OCI-M2 (cell line): ENCODE data around the gene ADAMTS14.

Experiments used
- DNase-seq: peaks from one replicate; lab custom pipeline; 2025; ENCODE audit not compliant: unreplicated experiment; lab: John Stamatoyannopoulos, UW

The ADAMTS14 gene

DNA sequence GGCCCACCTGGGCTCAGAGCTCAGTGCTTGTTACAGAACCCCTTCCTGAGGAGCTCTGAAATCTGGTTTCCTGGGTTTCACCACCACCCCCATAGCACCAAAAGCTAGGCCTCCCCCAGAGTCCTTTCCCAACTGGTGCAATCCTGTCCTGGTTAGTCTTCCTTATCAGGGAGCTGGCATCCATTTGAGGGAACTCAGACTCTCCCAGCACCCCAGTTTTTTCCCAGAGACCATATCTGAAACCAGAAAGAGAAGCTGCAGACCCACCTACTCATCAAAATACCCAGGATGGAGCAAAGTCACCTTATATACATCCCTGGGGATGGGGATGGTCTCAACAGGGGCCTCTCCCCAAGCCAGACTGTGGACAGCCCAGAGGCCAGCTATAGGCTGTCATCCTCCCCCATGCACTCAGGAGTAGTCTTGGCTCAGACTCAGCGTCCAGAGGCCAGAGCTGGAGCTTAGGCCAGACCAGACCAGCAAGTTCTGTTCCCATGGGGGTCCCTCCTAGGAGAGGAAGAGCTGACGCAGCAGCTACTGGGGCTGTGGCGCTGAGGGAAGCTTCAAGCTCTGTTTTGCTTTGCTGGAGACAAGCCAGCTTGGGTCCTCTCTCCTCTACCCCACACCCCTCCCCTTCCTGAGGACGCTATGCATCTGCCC is 109.9 kb downstream of the ADAMTS14 start:
- no peak for DNase-seq

DNA sequence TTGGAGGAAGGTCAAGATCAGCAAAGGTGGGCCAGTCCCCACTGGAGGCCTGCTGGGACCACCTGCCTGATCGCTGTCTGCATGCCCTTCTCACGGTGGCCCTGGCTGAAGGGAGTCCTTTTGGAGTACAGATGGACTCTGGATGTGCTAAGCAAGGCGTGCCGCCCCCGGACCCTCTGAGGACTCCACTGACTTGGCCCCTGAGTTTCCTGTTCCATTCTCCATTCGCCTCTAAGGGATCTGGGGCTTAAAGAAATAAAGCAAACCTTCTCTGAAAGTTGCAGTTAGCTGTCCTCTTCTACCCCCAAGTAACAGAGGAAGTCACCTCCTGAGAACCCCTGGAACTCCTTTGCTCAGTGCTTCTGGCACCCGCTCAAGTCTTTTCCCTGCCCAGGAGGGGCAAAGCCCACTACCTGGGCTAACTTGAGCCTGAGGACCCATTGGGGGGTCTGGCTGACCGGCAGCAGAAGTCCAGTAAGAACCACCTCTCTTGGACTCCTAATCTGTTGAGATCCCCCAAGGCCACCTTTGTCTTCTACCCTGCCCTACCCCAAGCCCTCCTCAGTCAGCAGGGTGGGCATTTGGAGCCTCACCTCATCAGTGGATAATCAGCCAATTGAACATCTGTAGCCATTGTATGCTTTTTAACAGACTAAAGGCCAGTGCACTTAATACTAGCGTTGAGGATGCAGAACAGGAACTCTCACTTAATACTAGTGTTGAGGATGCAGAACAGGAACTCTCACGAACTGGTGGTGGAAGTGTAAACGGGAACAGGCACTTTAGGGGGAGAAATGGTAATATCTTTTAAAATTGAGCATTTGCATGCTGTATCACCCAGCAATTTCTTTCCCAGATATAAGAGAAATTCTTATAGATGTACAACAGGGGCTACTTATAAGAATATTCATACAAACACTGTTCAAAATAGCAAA is 110.7 kb downstream of the ADAMTS14 start:
- no peak for DNase-seq

DNA sequence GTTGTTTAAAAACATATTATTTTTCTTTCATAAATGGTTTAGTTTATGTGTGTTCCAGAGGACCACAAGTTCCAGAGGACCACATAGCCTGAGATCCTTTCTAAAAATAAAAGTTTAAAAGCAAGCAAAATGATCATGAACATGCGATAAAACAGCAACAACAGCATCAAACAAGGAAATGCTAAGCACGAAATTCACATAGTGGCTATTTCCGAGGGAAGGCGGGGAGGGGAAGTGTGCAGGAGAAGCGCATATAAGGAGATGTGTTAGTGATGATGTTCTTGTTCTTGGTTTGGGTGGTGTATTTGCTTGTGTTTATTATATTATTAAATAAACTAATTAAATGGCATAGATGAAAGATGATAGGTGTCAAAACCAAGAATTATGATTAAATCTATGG is 111.7 kb downstream of the ADAMTS14 start:
- DNase-seq, result no peak

DNA sequence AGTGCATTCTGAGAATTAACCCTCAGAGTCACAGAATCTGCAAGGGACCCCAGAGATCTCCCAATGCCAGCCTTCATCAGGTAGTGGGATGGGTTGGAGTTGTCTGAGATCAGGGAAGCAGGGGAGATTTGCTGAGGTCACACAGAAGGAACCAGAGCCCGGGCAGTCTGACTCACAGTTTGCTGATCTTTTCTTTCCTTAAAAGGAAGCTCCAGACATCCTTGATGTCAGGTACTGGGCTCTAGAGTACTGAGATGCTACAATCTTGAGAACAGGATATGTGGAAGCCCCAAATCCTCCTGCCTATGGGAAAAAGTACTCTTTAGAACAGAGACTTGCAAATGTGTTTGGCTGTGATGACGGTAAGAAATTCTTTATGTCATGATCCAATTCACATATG is 112.2 kb downstream of the ADAMTS14 start:
- DNase-seq, result no peak

DNA sequence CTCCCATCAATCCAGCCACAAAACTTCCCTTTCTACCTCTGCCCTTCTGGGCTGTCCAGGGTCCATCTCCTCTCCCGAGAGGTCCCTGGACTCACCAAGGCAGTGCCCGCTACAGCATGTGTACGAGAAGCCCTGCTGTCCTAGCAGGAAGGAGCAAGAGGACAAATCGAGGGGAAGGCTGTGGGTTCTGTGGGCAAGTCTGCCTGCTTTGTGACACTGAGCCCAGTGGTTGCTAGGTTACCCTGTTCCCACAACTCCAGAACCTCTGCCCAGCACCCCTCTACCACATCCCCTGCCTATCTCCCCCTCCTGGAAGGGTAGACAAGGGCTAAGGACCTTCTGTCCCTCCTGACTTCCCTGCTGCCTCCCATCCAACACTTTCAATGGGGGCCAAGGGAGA is 112.9 kb downstream of the ADAMTS14 start, which contains the start of gene TBATA:
Gene TBATA, minus strand, starts transcription at position 188 of the 400 bp plus-strand sequence. CDS start 1,998 bp downstream, outside the sequence.
- DNase-seq, result no peak

DNA sequence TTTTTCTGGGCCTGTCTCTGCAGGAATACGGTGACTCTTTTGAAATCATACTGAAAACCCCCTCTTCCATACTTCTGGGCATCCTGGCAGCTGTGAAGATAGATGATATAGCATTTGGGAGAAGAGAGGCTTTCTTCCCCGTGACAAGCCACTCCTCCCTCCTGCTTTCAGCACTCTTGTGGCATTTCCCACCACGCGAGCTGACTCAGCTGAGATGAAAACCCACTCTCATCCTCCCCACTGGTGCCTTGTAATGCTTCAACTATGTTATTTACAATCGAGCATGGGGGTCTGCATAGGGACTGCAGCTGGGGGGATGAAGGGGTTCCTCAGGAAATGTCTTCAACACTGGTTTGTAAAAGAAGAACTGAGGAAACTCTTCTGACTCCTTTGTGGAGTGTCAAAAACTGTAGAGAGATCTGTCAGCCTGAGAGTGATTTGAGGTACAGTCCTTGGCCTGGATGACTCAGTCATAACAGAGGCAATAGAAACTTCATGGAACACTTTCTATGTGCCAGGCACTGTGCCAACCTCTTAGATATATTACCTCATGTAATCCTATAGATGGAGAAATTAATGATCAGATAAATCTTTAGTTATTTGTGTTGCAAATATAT is 114.6 kb downstream of the ADAMTS14 start:
- DNase-seq, result no peak

DNA sequence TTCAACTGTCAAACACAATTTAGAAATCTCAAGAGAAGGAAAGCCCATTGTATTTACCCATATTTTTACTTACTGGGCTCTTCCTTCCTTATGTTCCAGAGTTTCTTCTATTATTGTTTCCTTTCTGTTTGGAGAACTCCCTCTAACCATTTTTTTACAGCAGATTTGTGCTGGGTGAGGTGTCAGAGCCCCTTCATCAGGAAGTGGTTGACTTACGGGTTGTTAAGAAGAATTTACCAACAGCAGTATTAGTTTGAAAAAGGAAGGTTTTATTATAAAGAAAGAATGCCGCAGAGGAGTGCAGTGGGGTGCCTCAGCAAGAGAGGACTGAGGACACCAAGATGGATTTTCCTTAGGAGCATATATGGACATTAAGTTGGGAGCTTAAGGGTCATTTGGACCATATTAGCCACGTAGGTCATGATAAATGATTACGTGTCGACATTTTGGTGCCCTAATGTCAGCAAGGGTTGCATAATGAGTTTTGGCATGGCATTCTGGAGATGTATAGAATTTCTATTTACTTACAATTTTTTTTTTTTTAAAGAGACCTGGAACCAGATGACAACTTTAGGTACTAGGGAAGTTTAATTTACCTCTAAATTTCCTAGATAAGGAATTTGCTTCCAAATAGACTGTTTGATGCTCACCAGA is 119.2 kb downstream of the ADAMTS14 start:
- no peak for DNase-seq

DNA sequence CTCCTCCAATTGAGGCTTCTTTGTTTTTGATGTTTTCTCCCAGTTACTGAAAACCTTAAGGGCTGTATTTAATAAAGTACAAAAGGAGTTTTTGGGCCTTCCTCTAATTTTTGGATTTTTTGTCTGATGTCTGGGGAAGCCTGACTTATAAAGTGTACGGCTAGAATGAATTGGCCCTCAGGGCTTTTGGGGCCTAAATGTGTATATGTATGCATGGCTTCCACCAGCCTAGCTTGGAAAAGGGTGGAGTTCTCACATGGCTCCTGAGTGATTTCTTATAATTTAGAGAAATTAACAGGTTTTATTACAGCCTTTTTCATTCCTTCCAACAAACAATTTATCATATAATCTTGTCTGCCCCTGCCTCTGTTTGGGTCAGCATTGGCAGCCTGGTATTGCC is 123.3 kb downstream of the ADAMTS14 start:
- DNase-seq, result no peak

DNA sequence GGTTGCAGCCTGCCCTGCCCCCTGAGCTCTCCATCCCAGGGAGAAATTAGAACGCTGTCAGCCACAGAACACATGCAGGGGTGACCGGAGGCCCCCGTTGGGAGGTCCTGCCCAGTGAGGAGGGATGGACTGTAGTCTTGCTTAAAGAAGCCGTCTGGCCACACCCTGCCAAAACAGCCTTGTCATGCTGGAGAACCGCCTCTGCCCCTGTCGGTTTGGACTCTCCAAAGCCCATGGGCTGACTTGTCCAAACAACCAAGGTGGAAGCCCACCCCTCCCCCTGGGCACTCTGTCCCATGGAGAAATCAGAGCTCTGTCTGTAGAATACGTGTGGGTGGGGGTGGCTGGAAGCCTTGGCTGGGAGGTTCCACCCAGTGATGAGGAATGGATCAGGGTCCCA is 125.5 kb downstream of the ADAMTS14 start:
- DNase-seq, result no peak

DNA sequence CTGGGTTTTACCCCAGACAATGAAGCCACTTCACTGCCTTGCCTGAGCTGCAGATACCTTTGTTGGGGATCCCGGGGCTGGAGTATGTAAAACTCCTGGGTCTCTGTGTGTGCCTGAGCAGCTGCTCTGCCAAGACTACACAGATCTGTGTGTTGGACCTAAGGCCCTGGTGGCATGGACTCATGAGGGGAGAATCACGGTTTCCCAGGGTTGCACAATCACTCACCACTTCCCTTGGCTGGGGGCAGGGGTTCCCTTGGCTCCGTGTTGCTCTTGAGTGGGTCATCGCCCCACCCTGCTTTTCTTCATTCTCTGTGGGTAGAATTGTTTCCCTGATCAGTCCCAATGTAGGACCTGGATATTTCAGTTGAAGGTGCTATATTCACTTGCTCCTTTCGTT is 126.8 kb downstream of the ADAMTS14 start:
- DNase-seq, result no peak

DNA sequence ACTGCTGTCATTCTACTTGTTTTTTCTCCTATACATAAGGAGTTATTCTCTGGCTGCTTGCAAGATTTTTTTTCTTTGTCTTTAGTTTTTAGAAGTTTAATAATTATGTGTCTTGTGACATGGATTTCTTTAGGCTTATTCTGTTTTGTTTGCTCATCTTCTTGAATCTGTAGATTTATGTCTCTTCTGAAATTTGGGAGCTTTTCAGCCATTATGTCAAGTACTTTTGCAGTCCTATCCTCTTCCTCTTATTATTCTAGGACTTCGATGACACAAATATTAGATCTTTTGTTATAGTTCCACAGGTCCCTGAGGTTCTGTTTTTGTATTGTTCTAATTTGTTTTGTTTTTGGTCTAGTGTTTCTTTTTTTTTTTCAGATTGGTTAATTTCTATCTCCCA is 129.5 kb downstream of the ADAMTS14 start:
- no peak for DNase-seq

DNA sequence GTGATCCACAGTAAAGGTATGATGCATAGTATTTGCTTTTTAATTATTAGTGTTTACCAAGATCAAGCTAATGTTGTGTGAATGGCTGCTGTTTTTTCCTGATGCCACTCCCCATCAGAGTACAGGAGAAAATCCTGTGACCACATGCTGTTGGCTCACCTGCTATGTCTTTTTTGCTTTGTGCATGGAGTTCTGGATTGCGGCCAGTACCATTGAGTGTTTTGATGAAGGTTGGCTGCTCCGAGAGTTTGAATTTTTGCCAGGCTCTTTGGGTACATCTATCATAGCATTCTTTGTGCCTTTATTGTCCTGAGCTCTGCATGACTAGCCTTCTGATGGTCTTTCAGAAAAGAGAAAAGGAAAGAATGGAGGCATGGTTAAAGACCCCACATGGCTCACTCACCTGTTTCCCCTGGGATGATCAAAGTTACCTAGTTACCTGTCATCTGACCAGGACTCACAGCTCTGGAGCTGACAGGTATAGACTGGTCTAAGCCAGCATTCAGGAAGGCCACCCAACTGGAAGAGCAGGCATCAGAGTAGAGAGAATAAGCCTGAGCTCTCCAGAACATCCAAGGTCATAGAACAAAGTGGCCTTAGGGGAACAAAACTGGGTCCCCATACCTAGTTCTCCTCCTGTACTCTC is 131.6 kb downstream of the ADAMTS14 start:
- no peak for DNase-seq

DNA sequence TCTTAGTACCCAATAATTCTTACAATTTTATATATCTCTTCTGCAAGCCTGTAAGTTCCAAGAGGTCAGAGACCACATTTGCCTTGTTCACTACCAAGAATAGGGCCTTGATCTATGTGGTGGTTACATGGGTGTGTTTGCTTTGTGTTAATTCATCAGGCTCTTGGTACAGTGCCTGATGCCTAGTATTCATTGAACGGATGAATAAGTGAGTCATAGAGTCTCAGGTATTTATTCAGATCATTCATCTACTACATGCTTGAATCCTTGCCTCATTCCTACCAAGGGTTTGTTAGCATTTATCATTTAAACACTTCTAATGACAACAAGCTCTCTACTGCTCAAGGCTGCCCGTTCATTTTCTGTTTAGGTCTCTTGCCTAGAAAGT is 132.1 kb downstream of the ADAMTS14 start:
- no peak for DNase-seq

DNA sequence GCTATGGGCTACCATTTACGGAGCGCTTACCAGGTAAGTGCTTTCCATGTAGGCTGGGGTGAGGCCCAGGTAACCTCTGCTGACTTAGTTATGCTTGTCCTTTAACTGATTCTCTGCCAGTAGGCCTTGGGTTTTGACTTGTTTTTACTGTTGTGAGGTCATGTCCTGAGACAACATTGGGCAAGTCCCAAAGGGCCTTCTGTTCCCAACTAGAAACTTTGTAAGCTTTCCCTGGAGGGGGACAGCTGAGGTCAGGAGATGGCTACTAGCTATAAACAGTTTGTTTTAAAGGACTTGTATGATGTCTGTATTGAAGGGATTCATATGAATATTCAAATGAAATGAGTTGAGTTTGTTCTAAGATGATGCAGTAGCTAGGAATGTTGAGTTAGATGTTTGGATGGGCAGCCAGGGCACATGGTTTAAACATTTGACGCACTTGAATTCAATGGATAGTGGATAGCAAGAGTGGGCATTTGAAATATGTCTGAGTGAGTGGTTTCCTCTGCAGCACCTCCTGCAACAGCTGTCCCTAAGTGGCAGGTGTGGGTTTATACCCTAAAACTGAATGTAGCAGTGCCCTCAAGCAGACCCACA is 133.4 kb downstream of the ADAMTS14 start:
- no peak for DNase-seq

DNA sequence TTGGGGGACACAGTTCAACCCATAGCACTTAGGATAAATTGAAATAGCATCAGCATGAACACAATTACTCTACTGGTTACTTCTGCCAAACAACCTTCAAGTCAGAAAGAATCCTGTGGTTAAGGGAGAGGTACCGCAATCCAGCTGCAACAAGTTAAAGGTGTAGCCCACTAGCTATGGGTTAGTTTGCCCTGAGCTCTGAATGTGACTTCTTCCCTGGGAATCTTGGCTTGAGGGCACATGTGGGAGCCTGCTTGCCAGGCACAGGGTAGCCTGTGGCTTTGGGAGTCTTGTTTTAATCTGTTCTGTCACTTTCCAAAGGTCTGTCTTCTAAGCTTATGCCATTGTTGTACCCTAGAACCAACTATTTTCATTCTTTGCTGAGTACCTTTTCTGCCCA is 134.5 kb downstream of the ADAMTS14 start:
- no peak for DNase-seq

DNA sequence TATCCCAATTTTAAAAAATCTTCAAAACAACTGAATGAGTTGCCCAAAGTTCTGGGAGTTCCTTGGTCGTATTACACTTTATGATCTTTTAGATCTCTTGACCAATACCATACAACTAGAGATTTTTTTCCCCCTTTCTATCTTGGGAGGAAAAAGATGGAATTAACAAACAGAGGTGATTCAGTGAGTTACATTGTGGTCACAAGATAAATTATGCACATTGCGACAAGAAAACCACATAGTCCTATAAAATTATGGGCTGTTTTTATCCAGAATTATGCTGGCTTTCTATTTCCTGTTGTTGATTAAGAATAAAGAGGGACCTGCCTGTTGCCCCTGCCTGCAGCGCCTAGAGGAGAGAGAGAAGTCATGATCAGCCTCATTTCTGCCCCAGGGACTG is 135.2 kb downstream of the ADAMTS14 start:
- DNase-seq, result no peak

DNA sequence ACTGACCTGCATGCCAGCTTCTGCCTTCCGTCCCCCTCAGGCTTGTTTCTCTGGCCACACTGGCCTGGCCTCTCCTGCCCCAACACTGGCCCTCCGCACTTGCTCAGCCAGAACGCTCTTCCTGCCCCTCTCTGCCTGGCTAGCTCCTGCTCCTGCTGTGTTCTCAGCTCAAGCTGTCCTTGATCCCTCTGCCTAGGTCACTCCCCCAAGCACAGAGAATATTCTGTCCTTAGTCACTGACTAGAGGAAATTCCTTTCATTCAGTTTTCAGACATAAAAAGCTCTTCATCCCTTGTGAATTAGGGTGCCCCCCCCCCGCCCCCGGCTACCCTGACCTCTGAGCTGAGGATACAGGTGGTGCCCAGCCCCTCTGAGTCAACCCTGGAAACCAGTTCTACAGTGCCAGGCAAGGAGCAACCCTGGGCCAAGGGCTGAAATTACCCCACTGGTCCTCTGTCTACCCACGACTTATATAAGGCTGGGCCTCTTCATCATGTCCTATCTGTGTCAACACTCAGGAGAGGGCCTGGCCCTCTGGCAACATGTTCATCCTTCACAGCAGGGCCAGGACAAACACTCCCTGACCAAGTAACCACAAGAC is 136.8 kb downstream of the ADAMTS14 start:
- DNase-seq, result no peak

DNA sequence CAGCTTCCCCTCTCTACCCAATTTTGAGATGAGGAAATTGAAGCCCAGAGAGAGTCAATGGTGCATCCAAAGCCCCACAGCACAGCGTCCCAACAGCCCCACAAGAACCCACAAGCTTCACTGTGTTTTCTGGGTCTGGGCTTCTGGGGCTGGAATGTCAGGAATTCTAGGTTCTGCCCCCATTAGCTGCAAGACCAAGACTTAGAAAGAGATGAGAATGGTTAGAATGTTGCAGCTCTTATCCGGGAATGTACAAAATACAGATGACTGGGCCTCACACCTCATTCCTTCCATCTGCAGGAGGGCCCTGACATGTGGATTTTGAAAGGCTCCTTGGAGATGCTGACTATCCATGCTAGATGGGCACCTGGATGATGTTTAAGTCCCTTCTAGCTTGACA is 137.4 kb downstream of the ADAMTS14 start:
- DNase-seq, result no peak

DNA sequence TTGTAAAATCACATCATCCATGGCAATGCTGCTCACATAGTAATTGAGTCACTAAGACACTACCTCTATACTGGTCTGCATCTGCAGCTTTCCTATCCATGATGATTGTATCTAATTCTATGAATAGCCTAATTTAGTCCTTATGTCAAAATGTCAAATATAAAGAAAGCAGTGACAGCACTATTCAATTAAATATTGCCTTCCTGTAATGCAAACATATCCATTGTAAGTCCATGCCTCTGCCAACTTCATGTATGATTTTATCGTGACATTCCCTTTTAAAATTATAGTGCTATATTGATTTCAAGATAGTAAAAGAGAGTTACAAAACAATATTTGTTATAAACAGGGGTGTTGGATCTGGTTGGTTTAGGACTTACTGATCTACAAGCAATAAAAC is 138.7 kb downstream of the ADAMTS14 start:
- DNase-seq, result no peak

DNA sequence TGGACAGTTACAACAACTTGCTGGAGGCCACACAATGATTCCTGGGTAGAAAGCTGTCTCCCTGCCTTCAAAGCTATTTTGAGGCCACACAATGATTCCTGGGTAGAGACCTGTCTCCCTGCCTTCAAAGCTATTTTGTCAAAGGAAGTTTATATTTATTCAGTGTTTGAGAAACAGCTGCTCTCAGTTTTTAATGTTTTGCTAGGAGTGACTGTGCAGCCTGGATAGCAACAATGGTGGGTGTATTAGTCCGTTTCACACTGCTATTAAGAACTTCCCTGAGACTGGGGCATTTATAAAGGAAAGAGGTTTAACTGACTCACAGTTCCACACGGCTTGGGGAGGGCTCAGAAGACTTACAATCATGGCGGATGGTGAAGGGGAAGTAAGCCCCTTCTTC is 139.6 kb downstream of the ADAMTS14 start:
- no peak for DNase-seq
